Stimulated activated naive CD4-positive, alpha-beta T cell treated with Interleukin-2 at 50 U/mL for 16 hours (primary cell): ENCODE data around the gene TMA7.

ENCODE experiments used
- DNase-seq: peaks from one replicate; lab custom pipeline; 2025; lab: John Stamatoyannopoulos, UW

Gene TMA7

DNA sequence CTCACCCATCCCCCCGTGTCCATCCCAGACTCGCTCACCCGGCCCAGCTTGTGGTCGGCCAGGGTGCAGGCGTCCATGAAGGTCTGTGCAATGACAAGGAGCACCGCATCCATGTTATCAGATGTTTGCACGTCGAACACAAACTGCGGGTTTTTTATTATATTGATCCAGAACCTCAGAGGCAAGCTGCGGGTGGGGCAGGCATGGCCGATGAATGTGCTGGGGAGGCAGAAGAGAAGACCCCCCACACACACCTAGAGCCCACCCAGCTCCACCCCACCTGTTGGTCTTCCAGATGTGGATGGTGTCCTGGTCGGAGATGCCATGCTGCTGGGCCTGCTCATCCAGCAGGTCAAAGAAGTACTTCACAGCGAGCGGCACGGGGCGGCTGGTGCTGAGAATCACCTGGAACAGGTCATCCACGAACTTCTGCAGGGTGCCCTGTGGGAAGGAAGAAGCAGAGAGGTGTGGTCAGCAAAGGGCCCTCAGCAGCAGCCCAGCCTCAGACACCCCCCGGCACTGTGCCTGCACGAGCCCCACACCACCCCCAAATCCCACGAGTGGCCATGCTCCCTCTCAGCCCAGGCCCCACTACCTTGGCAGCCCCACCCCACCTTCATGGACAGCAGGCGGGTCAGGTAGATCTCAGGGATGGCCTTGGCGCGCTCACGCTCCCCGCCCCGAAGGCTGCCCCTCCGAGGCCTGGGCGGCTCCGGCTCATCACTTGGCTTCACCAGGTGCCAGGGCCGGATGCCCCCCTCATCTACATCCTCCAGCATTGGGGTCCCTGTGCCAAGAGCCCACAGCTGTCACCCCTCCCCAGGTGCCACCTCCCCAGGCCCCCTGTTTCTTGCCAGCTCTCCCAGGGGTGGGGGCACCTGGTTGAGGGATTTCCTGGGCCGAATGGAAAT is 30.5 kb upstream of the TMA7 start:
- DNase-seq, result no peak

DNA sequence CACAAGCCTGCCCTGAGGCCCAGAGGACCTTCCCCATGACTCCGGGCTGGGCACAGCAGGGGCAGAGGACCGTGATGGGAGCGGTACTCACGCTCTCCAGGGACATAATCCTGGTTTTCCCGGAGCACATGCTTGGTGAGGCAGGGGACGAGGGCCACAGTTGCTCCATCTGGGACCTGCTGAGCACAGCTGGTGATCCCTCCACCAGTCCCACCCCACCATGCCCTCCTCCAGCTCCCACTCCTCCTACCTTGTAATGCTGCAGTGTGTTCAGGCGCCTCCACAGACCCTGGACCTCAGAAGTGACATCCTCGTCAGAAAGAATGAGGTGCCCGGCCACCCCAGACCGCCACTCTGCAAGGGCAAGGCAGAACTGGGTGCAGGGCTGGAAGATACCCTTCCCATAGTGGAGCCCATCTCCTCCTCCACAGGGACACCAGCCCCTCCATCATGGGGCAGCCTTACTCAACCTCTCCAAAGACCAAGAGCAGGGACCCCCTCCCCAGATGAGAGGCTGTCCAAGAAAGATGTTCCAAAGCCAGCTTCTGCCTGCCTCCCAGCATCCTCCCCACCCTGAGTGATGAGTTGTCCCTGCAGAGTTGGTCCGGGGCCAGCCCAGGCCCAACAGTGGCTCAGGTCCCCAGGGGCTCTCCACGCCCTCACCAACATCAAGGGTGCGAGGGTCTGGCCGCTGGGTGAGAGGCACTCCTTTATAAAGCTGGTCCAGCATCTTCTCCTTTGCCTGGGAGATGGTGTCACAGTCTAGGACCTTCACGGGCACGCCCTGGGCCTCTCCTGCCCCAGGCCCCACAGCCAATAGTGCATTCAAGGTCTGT is 29.6 kb upstream of the TMA7 start:
- no peak for DNase-seq

DNA sequence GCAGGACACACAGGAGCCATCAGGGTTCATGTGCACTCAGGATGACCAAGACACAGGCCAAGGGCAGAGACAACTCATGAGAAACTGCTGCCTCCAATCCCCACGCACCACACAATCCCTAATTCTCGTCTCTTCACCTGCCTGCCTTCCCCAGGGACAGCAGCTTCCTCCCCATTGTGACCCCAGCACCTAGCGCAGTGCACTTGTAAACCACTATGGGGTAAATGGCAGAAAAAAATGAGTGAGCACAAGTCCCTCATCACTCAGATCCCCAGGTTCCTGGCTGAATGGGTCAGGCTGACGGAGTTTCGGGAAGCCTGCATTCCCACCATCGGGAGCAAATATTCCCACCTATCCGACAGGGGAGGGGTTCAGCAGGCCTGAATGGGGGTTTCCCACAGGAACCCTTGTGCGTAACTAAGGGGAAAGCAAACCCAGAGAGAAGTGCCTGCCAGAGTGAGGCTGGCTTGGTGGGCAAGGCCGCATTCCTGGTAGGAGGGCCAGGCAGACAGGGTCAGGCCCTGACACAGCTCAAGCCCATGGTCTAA is 28.9 kb upstream of the TMA7 start:
- DNase-seq, result no peak

DNA sequence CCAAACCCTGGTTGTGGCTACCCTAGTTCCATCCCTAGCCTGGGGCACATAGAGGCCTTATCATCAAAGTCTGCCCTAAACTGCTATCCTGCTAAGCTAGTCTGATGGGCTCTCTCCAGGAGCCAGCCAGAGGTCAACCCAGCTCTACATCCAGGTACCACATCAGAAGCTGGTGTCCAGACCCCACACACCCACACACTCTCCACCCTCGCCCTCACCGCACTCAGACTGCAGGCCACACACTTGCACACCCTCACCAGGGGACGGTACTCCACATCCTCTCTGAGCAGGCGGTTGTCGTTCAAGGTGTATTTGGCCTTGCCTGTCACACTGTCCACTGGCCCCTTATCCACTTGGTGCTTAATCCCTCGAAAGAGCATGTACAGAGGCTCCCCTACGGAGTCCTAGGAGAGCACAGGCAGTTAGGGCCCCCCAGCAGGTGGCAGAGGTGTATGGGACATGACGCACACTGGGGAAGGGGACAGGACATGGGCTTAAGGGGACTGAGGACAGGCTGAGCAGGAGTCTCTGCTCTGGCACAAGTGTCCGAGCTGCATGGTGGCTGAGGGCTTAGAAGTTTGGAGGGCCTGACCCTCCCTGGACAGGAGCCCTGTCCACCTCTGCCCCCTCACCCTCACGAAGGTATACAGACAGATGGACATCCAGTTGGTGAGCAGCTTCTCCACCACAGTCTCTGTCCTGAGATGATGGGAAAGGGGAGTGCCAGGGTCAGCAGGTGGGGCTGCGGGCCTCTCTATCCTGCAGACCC is 28.3 kb upstream of the TMA7 start:
- no peak for DNase-seq

DNA sequence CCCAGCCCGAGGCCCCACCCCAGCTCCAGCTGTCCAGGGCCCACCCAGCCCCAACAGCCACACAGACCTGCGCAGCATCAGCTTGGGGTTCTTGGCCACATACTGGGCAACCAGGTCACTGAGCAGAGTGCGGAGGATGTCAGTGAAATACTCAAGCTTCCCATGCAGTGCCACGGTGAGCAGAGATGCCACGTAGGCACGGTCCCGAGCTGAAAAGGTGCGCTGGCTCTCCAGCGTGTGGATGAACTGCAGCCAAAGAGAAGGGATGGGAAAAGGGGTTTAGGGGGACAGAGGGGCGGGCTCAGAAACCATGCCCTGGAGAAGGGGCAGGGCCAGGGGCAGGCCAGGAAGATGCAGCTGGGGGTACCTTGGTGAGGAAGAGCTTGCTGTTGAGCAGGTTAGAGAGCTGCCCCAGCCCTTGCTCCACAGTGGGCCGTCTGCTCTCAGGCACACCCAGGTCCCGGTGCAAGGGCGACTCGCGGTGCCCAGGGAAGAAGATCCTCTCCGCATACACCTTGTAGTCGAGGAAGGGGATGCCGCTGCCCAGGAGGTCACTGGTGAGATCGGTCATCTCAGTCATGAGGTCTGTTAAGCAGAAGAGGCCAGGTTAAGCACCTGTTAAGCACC is 27.6 kb upstream of the TMA7 start:
- no peak for DNase-seq

DNA sequence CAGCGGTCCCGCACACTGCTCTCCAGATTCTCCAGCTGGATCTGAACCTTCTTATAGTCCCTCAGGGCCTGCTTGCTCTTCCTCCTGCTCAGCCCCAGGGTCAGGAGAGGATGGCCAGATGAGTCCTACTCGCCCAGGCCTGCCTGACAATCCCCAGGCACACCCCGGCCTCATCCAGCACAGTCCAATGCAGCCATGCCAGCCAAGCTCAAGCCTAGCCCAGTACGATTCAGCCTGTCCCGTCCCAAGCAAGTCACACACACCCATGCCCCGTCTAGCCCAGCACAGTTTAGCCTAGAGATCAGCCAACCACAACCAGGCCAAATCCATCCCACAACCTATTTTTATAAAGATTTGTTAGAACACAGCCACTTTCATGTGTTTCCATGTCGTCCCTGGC is 27.0 kb upstream of the TMA7 start:
- no peak for DNase-seq

DNA sequence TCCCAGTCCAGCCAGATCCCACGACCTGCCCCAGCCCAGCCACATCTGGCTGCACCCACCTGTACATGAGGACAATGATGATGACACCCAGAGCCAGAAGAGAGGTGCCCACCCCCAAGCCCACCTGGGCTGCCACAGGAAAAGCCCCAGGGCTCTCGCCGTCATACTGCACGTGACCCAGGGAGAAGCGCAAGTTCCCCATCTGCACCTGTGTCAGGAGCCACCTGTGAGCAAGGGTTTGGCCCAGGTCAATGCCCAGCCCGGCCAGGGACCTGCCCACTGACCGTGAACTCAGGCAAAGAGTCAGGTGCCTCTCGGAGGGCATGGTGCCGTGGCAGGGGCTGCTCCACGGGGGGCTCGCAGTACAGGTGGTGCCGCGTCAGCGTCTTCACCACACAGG is 26.4 kb upstream of the TMA7 start:
- DNase-seq, result no peak

DNA sequence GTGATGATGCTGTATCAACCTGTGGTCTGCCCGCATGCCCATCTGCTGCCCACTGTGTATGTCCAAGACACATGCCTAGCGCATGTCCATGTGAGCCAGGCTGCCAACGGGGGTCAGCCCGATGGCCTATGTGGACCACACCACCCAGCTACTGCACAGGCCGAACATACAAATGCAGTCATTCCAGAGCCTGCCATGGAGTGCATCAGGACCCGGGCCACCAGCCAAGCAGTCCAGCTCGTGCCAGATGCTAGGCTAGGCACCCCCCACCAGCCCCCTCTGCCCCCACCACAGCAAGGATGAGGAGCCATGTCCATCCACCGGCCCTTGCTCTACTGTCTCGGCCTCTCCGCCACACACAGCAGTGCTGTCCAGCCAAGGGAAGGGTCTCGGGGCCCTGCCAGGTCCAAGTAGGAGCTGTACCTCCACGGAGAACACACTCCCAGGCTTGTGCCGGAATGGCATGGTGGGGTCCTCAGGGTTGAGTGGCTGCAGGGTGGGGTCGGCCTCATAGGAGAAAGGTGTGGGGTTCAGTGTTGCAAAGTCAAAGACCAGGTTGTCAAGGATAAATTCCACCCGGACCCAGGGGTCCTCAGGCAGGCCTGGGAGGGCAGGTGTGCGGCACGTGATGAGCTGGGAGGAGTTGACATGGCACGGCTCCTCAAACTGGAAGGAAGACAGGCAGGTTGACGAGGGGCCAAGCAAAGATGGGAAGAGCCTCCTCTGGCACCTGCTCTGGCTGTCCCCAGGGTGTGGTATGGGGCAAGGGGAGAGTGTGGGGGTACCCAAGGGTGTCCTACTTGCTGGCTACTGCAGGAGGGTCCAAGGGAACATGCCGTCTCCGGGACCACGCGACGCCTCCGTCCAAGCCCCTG is 25.4 kb upstream of the TMA7 start:
- DNase-seq, result no peak

DNA sequence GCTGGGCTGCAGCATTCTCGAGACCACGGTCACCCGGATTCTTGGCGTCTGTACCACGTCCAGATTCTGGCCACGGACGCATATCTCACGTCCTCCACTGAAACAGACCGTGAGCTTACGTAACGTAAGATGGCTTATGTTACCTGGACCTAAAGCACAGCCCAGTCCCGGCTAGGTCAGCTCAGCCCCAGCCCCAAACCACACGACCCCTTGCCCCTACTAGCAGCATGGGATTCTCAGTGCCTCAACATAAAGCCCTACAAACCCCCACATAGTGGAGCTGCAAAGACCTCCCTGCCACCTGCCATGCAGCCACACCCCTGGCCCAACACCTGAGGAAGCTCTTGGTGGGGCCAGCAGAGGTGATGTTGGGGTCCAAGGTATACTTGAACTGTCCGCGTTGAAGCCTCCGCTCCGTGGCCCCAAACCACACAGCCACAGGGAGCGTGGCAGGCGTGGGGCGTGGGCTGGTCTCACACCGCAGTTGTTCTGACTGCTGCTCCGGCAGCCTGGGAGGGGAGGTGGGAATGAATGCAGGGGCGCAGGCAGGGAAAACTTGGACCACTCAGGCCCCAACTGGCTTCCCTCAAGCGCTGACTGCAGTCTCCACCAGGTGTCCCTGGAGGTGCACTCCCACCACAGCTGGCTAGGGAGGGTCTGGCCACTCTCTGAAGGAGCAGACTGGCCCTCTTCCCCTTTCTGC is 24.7 kb upstream of the TMA7 start:
- DNase-seq, result no peak

DNA sequence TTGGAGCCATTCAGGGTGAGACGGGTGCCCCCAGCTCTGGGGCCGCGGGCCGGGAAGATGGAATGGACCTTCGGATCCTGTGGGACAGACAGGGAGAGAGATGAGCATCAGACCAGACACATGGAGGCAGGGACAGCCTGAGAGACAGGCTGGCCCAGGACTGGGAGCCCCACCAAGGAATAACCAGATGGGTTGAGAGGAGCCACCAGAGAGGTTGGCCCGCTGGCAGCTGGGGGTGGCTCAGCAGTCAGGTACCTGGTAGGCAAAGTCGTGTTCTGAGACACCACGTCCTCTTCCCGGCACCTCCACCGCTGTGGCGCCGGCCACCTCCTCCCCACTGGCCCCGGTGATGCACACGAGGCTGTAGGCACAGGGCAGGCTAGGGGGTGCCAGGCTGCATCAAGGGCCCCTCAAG is 24.0 kb upstream of the TMA7 start:
- DNase-seq, result no peak

DNA sequence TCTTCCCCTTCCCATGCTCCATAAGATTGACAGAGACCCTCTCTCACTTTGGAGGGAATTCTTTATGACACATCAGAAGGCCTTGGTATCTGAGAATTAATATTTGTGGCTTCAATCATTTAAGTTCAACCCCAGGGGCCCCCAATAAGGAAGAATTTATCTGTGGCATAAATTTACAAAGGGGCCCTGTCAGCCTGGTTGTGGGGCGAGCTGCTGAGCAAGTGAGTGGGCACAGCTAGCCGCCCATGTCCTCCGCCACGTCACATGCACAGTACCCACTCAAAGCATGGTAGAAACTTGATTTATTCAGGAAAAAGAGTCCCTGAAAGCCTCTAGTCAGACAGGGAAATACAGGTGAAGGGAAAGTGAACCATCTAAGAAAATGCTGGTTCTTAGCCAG is 23.5 kb upstream of the TMA7 start:
- DNase-seq, result no peak

DNA sequence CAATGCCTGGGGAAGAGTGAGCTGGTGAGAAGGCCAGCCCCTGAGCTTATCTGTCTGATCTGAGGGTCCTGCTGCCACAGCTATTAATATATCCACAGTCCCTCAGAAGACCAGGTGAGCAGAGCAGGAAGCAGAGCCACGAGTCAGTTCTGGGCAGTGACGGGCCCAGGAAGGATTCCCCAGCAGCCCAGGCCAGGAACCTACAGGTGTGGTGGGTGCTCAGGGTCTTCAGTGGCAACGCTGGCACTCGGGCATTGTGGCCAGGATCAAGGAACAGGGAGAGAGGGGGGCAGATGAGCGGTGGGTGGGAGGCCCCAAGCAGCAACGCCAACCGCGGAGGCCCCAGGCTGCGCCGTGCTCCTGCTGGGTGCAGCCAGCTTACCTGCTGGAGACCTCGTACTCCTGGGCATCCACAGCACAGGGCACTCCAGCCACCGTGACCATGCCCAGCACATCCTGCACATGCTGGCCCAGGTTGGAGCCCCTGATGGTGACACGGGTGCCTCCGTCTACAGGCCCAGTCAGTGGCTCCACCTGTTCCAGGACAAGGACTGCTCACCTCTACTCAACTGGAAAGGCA is 22.4 kb upstream of the TMA7 start:
- no peak for DNase-seq

DNA sequence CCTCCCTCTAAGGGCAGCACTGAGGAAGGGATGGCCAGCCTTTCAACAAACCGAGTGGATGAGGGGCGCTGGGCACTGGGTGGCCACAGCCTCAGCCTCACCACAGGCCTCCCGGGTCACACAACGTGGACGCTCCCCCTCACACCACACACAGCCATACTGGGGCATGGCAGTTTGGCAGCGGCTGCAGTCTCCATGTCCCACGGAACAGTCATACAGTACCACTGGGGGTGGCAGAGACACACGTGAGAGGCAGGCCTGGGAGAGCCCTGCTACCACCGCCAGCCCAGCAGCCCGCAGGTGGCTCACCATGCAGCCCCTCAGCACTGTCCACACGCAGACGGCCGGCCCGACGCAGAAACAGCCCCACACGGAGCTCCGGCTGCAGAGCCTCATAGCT is 21.9 kb upstream of the TMA7 start:
- no peak for DNase-seq

DNA sequence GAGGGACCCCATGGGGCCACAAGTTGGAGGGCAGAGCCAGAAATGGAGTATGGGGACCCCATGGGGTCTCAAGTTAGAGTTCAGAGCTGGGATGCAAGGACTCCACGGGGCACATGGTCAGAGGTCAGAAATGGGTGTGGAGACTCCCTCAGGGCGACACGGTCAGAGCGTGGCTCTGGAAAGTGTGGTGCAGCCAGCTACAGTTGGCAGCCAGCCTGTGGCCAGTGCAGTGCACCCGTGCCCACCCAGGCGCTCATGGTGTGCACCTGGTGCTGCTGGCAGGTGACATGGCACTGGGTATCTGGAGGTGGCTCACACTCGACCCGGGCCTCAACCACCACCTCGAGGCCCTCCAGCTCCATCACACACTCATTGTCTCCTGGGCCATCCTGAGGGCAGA is 21.4 kb upstream of the TMA7 start:
- DNase-seq, result no peak

DNA sequence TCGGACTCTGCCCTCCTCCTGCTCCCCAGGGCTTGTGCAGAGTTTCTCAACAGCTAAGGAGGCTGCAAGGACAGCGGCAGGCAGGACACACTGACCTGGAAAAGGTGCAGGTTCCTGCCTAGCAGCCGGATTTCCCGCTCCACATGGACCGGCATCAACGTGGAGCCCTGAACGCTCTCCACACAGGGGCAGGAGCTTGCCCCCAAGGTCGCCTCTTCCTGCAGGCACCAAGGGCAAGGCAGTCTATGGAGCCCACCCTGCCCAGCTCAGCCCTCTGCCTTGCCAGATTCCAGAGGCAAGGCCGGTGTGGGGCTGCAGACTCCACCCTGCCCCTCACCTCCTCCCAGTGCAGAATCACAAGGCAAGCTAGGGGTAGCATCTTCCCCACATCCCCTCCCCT is 20.9 kb upstream of the TMA7 start:
- no peak for DNase-seq

DNA sequence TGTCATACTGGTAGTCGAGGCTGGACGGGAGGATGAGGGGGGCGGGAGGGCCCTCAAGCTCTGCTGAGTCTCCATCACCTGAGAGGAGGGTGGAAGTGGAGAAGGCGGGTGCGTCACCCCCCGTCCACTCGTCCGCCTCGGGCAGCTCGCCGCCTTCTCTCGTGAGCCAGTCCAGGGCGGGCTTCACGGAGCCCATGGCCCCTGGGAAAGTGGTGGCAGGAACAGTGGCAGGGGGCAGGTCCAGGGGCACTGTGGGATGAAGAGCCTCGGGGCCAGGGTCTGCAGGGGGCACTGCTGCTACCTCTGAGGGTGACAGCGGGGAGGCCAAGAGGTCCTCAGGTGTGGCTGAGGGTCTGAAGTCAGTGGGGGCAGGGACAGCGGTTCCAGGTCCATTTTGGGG is 20.5 kb upstream of the TMA7 start:
- DNase-seq, result no peak

DNA sequence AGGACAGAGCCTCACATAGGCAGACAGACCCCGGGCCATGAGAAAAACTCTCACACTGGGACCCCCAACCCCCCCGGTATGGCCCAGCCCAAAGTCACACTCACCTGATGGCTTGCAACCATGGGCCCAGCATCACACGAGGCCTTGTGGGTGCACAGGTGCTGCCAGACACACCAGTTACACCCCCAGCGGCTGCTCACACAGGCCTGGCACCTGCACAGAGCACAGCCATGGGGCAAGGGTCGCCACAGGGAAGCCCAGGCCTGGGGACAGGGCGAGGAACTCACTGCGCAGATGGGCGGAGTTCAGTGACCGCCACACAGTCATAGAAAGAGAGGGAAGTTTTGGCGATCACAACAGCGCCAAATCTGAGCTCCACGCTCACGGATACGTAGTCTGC is 19.5 kb upstream of the TMA7 start:
- DNase-seq, result no peak

DNA sequence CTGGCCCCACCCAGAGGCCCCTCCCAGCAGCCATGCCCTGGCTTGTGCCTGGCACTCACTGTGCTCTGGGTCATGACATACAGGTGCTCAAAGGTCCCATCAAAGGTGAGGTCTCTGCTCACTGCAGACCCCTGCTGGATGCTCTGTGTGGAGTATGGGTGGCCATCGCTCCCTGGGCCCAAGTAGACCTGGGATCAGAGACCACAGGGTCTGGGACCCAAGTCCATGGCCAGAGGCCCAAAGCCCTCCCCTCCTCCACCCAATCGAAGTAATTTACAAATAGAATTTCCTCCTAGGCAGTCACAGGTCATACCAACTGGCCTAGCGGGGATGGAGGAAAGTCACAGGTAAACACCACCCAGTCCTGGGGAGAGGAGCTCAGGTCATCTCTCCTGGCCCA is 17.8 kb upstream of the TMA7 start:
- DNase-seq, result no peak

DNA sequence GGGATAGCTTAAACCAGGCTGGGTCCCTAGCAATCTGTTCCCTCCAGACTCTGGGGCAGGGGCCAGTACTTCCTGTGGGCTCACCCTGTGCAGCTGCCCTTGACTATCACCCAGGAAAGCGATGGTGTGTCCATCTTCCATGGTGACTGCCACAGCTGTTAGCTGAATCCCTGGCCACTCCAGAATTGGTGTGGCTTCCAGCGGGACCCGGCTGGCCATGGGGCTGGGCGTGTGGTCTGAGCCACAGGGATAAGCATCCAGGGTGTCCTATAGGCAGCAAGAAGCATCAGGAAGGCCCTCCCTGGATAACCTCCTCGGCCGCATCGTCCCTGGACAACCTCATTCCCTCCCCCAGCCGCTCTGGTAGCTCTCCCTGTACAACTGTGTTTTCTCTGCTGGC is 17.4 kb upstream of the TMA7 start:
- DNase-seq, result no peak
